OCI-LY7 (cell line): Measurements from ENCODE around the gene RPL32.
"Not testable (repeated sequence)": the region's sequence is repeated elsewhere in the genome, so short reads cannot be mapped to it uniquely, and the experiment has no call there.

ENCODE experiments used
- CTCF ChIP-seq: fragments of 200-600 bp; sonication (generic); conservative IDR thresholded peaks from 2 replicates; pipeline ENCODE4 v1.5.1; 2014; ENCODE audit warnings: mild to moderate bottlenecking, antibody characterized with exemption, low read length, moderate library complexity, mixed read lengths
- EZH2phosphoT487 ChIP-seq: fragments of 200-600 bp; sonication (generic); IDR thresholded peaks from 2 replicates; pipeline ENCODE4 v1.6.1; 2018; ENCODE audit warnings: low read depth, borderline replicate concordance, mild to moderate bottlenecking, mixed run types, antibody characterized with exemption, low read length, moderate library complexity, mixed read lengths

GRCh38 chr3:12787346-12787745 lies 54.0 kb downstream of the RPL32 start:
- peak; percentile 71 for TF ChIP-seq CTCF
- TF ChIP-seq EZH2phosphoT487 = not testable (repeated sequence)
